Measurements from ENCODE around the gene BBS7. TPM values are rescaled to one million over a fixed set of nuclear protein-coding genes. Genes with fewer than 3 reads are reported as not detected.

Gene BBS7
- total and polyA plus RNA-seq, 4 donors: 7.0 to 17.5 (median 13.5) TPM

DNA sequence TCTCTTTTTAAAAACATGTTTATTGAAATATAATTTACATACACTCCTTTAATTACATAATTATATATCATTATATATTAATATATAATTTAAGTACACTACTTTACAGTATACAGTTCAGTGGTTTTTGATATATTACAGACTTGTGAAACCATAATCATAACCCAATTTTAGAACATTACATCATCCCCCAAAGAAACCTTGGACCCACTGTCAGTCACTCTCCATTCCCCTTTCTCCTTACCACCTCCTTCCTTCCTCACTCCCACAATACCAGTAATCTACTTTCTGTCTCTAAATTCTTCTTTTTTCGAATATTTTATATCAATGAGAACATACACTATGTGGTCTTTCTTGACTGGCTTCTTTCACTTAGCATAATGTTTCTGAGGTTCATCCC lies 87.1 kb downstream of the BBS7 start:
- intact Hi-C loops (cut with DNase I): no loop called here
- H3K27ac ChIP-seq (ENCODE audit: low read depth in 1 of 2, low read length in 2 of 2): no peak overlapping the region
- ATAC-seq (ENCODE audit: low FRiP score): no peak
- H3K4me1 ChIP-seq (ENCODE audit: control insufficient read depth in 1 of 2, insufficient read depth in 2 of 2, low read length in 2 of 2): no peaks in the 10 kb centered on the region
- H3K4me3 ChIP-seq (ENCODE audit: low read length in 2 of 2): no peak overlapping the region
- no peaks in the 10 kb centered on the region for H3K36me3 ChIP-seq (ENCODE audit: control insufficient read depth in 1 of 2, insufficient read depth in 2 of 2, low read length in 1 of 2)
- peaks cover 2% of the 10 kb centered on the region for H3K9me3 ChIP-seq (ENCODE audit: control insufficient read depth, low read length)
- H3K27me3 ChIP-seq (ENCODE audit: control insufficient read depth in 1 of 2, insufficient read depth in 2 of 2, low read length in 1 of 2): peaks cover 0 to 1% of the 10 kb centered on the region in 2 donors
- WGBS, 2 donors: 76 to 81% methylated on average over 1 of the region's 1 CpG
- DNase-seq: no peak

- DNase-seq: no peak
- H3K27ac ChIP-seq (ENCODE audit: low read depth in 1 of 2, low read length in 2 of 2): no peak overlapping the region
- H3K36me3 ChIP-seq (ENCODE audit: control insufficient read depth in 1 of 2, insufficient read depth in 2 of 2, low read length in 1 of 2): no peaks in the 10 kb centered on the region
- WGBS, 2 donors: 72 to 80% methylated on average over 8 of the region's 8 CpGs
- no peaks in the 10 kb centered on the region for H3K4me1 ChIP-seq (ENCODE audit: control insufficient read depth in 1 of 2, insufficient read depth in 2 of 2, low read length in 2 of 2)
- ATAC-seq (ENCODE audit: low FRiP score): no peak
- H3K9me3 ChIP-seq (ENCODE audit: control insufficient read depth, low read length): no peaks in the 10 kb centered on the region
- intact Hi-C loops (cut with DNase I): no loop called here
- no peak overlapping the region for H3K4me3 ChIP-seq (ENCODE audit: low read length in 2 of 2)
- H3K27me3 ChIP-seq (ENCODE audit: control insufficient read depth in 1 of 2, insufficient read depth in 2 of 2, low read length in 1 of 2): peaks cover 0 to 3% of the 10 kb centered on the region in 2 donors
Observed at GRCh38 chr4:121778991-121779628, 91.2 kb downstream of the BBS7 start.

- no peak overlapping the region for H3K4me3 ChIP-seq (ENCODE audit: low read length in 2 of 2)
- DNase-seq (no peak), ATAC-seq (ENCODE audit: low FRiP score) (no peak)
- peaks cover 0 to 3% of the 10 kb centered on the region in 2 donors for H3K27me3 ChIP-seq (ENCODE audit: control insufficient read depth in 1 of 2, insufficient read depth in 2 of 2, low read length in 1 of 2)
- H3K27ac ChIP-seq (ENCODE audit: low read depth in 1 of 2, low read length in 2 of 2): no peak overlapping the region
- H3K9me3 ChIP-seq (ENCODE audit: control insufficient read depth, low read length): no peaks in the 10 kb centered on the region
- intact Hi-C loops (cut with DNase I): no loop called here
- 34 to 35% methylated on average over 3 of the region's 3 CpGs for WGBS, 2 donors
- H3K4me1 ChIP-seq (ENCODE audit: control insufficient read depth in 1 of 2, insufficient read depth in 2 of 2, low read length in 2 of 2): no peaks in the 10 kb centered on the region
- no peaks in the 10 kb centered on the region for H3K36me3 ChIP-seq (ENCODE audit: control insufficient read depth in 1 of 2, insufficient read depth in 2 of 2, low read length in 1 of 2)
Observed at GRCh38 chr4:121777625-121778024, 92.6 kb downstream of the BBS7 start.

DNA sequence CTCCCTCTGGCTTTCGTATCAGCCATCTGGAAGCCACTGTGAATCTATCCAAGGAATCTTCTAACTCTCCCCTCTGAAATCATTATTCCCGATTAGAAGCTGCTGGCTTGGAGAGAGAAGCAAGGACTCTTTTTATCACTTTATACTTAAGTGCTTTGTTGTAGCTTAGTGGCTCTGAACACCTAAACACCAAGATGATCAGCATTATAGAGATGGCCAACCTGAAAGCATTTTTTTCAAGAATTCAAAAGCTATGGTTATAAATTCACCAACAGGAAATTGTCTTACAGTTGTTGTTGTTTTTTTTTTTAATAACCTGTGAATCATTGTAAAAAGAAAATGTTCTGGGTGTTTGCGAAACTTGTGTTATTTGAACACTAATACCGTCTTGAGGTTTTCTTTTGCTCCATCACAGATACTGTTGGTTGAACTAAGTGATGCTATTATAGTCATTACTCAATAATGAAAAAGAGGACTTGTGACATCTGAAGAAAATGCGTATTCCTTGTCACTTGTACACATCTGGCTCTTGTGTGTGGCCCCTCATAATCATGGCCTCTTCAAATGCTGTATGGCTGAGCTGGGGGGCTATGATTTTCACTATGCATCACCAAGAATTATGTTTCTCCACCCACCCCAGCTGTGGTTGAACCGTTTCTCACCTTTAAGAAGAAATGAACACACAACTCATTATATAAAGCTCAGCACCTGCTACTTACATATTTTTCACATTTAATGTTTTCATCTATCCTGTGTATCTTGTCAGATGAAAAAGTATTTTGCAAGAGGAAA lies 93.5 kb downstream of the BBS7 start:
- intact Hi-C loops (cut with DNase I): no loop called here
- no peak overlapping the region for H3K4me3 ChIP-seq (ENCODE audit: low read length in 2 of 2)
- peaks cover 0 to 3% of the 10 kb centered on the region in 2 donors for H3K27me3 ChIP-seq (ENCODE audit: control insufficient read depth in 1 of 2, insufficient read depth in 2 of 2, low read length in 1 of 2)
- H3K4me1 ChIP-seq (ENCODE audit: control insufficient read depth in 1 of 2, insufficient read depth in 2 of 2, low read length in 2 of 2): no peaks in the 10 kb centered on the region
- DNase-seq (no peak), ATAC-seq (ENCODE audit: low FRiP score) (no peak)
- H3K27ac ChIP-seq (ENCODE audit: low read depth in 1 of 2, low read length in 2 of 2): no peak overlapping the region
- H3K9me3 ChIP-seq (ENCODE audit: control insufficient read depth, low read length): no peaks in the 10 kb centered on the region
- 82 to 83% methylated on average over 6 of the region's 6 CpGs for WGBS, 2 donors
- no peaks in the 10 kb centered on the region for H3K36me3 ChIP-seq (ENCODE audit: control insufficient read depth in 1 of 2, insufficient read depth in 2 of 2, low read length in 1 of 2)

Other genes with a start within 250 kb of the BBS7 start
- gene ANXA5, start 173.5 kb downstream of the BBS7 start, total RNA-seq: 100 to 1,000 TPM; 335 to 471 TPM
- 100 to 1,000 TPM; 355 to 434 TPM for gene ANXA5, start 173.5 kb downstream of the BBS7 start, polyA plus RNA-seq
- not detected for gene SMIM43, start 105.3 kb downstream of the BBS7 start, total RNA-seq
- gene SMIM43, start 105.3 kb downstream of the BBS7 start, polyA plus RNA-seq: not detected
- 10 to 100 TPM; 16.0 to 17.7 TPM for gene EXOSC9, start 69.2 kb downstream of the BBS7 start, total RNA-seq
- 10 to 100 TPM in 1 of 2 donors, 1 to 10 TPM in 1; 9.1 to 17.7 TPM for gene EXOSC9, start 69.2 kb downstream of the BBS7 start, polyA plus RNA-seq
- gene CCNA2, start 46.6 kb downstream of the BBS7 start, total RNA-seq: 1 to 10 TPM in 1 of 2 donors, under 1 TPM in 1; 0.88 to 2.6 TPM
- 1 to 10 TPM in 1 of 2 donors, under 1 TPM in 1; 0.56 to 2.3 TPM for gene CCNA2, start 46.6 kb downstream of the BBS7 start, polyA plus RNA-seq
- 1 to 10 TPM in 1 of 2 donors, under 1 TPM in 1; 0.26 to 1.3 TPM for gene TRPC3, start 81.6 kb upstream of the BBS7 start, total RNA-seq
- not detected for gene TRPC3, start 81.6 kb upstream of the BBS7 start, polyA plus RNA-seq

All from aorta (tissue), 5 donors.